IMR-90 (cell line): Measurements from ENCODE around the gene SNX6. TPM values are rescaled to one million over a fixed set of nuclear protein-coding genes. Genes with fewer than 3 reads are reported as not detected.

Experiments
- ATAC-seq: fragments of 200-7000 bp; cut with Tn5 transposase; 2 replicates; pipeline ENCODE4 v1.9.1; 2020; ENCODE audit warnings: low read depth, mild to moderate bottlenecking, moderate library complexity
- BruUV-seq: library from RNA; stranded (reverse); fragments of 400-500 nt; replicated peaks from 2 replicates; lab custom pipeline; 2021; lab: Mats Ljungman, UMichigan
- CTCF ChIA-PET: fragments of 300-600 bp; formaldehyde crosslinking; extraction: SDS; loops from one replicate; lab custom pipeline; 2021; ENCODE audit warnings: antibody characterized with exemption; lab: Yijun Ruan, JAX
- POLR2A ChIA-PET: fragments of 300-600 bp; sonication (Branson Sonifier 250); formaldehyde crosslinking; loops from one replicate; lab custom pipeline; 2022; ENCODE audit warnings: antibody characterized with exemption; ENCODE audit not compliant: unreplicated experiment; lab: Charles Lee
- DNase-seq: peaks from one replicate; pipeline ENCODE4 v3.0.0; 2013
- H2AFZ ChIP-seq: replicated peaks from 2 replicates; pipeline ENCODE3; 2013; ENCODE audit warnings: low read length, mild to moderate bottlenecking; ENCODE audit not compliant: poor library complexity
- H2AK5ac ChIP-seq: 2 replicates; pipeline ENCODE4 v1.6.1; 2013; ENCODE audit warnings: low read depth, low read length, inconsistent platforms
- H2AK9ac ChIP-seq: replicated peaks from 2 replicates; pipeline ENCODE3; 2013; ENCODE audit warnings: mild to moderate bottlenecking, low read depth, low read length, moderate library complexity; ENCODE audit not compliant: poor library complexity
- H2BK120ac ChIP-seq: 2 replicates; pipeline ENCODE4 v1.6.1; 2013; ENCODE audit warnings: low read depth, low read length, inconsistent platforms
- H2BK15ac ChIP-seq: 3 replicates; pipeline ENCODE4 v1.6.1; 2013; ENCODE audit warnings: low read depth, low read length, inconsistent platforms
- H2BK20ac ChIP-seq: 2 replicates; pipeline ENCODE4 v1.6.1; 2013; ENCODE audit warnings: low read depth, mild to moderate bottlenecking, inconsistent platforms, low read length, moderate library complexity
- H2BK5ac ChIP-seq: 2 replicates; pipeline ENCODE4 v1.6.1; 2013; ENCODE audit warnings: mild to moderate bottlenecking, low read depth, low read length, inconsistent platforms; ENCODE audit not compliant: poor library complexity, severe bottlenecking
- H3K14ac ChIP-seq: replicated peaks from 2 replicates; pipeline ENCODE4 v1.6.1; 2013; ENCODE audit warnings: low read depth, low read length, inconsistent platforms
- H3K18ac ChIP-seq: 2 replicates; pipeline ENCODE4 v1.6.1; 2013; ENCODE audit warnings: low read depth, low read length, control low read depth
- H3K23ac ChIP-seq: 2 replicates; pipeline ENCODE4 v1.6.1; 2013; ENCODE audit warnings: low read depth, low read length, inconsistent platforms
- H3K27ac ChIP-seq: 2 replicates; pipeline ENCODE4 v1.5.1; 2013; ENCODE audit warnings: mild to moderate bottlenecking, control low read depth, low read length; ENCODE audit not compliant: insufficient read depth
- H3K27me3 ChIP-seq: 2 replicates; pipeline ENCODE4 v1.6.1; 2013; ENCODE audit warnings: low read length; ENCODE audit not compliant: control insufficient read depth, insufficient read depth
- H3K36me3 ChIP-seq: 2 replicates; pipeline ENCODE4 v1.6.1; 2013; ENCODE audit warnings: low read length, mixed read lengths; ENCODE audit not compliant: control insufficient read depth, insufficient read depth
- H3K4ac ChIP-seq: 2 replicates; pipeline ENCODE4 v1.6.1; 2013; ENCODE audit warnings: low read depth, low read length, inconsistent platforms
- H3K4me1 ChIP-seq: 2 replicates; pipeline ENCODE4 v1.6.1; 2013; ENCODE audit warnings: low read length, mixed read lengths; ENCODE audit not compliant: control insufficient read depth, insufficient read depth
- H3K4me2 ChIP-seq: 2 replicates; pipeline ENCODE4 v1.6.1; 2013; ENCODE audit warnings: low read depth, mild to moderate bottlenecking, control low read depth, low read length, moderate library complexity
- H3K4me3 ChIP-seq: 2 replicates; pipeline ENCODE4 v1.5.1; 2013; ENCODE audit warnings: low read depth, mild to moderate bottlenecking, control low read depth, low read length, moderate library complexity; ENCODE audit not compliant: insufficient read depth
- H3K56ac ChIP-seq: 2 replicates; pipeline ENCODE4 v1.6.1; 2013; ENCODE audit warnings: low read length, inconsistent platforms; ENCODE audit not compliant: insufficient read depth; ENCODE audit errors: extremely low read depth
- H3K79me1 ChIP-seq, 2 experiments: 2 replicates each; pipeline ENCODE4 v1.6.1; 2013; ENCODE audit warnings: low read length in 2 of 2, inconsistent platforms in 1 of 2, low read depth in 1 of 2
- H3K9ac ChIP-seq: 2 replicates; pipeline ENCODE4 v1.6.1; 2013; ENCODE audit warnings: low read depth, low read length, control low read depth
- H3K9me1 ChIP-seq: 2 replicates; pipeline ENCODE4 v1.6.1; 2013; ENCODE audit warnings: low read length, inconsistent platforms; ENCODE audit not compliant: insufficient read depth
- H3K9me3 ChIP-seq: 2 replicates; pipeline ENCODE4 v1.6.1; 2013; ENCODE audit warnings: low read length; ENCODE audit not compliant: control insufficient read depth, insufficient read depth
- H4K20me1 ChIP-seq: 2 replicates; pipeline ENCODE4 v1.6.1; 2013; ENCODE audit warnings: low read length, inconsistent platforms; ENCODE audit not compliant: insufficient read depth
- H4K5ac ChIP-seq: 2 replicates; pipeline ENCODE4 v1.6.1; 2013; ENCODE audit warnings: mild to moderate bottlenecking, low read depth, low read length, control low read depth
- H4K8ac ChIP-seq, 2 experiments: 2 replicates each; pipeline ENCODE4 v1.6.1; 2013; ENCODE audit warnings: low read depth in 2 of 2, low read length in 2 of 2, control low read depth in 1 of 2, inconsistent platforms in 1 of 2
- H4K91ac ChIP-seq: 2 replicates; pipeline ENCODE4 v1.6.1; 2013; ENCODE audit warnings: low read depth, low read length, inconsistent platforms; ENCODE audit not compliant: insufficient read depth
- FOS ChIP-seq: fragments of 150-350 bp; IDR thresholded peaks from 2 replicates; pipeline ENCODE4 v1.6.1; 2016; ENCODE audit warnings: low read depth, low read length
- MXI1 ChIP-seq: IDR thresholded peaks from 2 replicates; pipeline ENCODE4 v1.6.1; 2012; ENCODE audit warnings: low read depth, mild to moderate bottlenecking, low read length, moderate library complexity, borderline replicate concordance
- POLR2A ChIP-seq: IDR thresholded peaks from 2 replicates; pipeline ENCODE4 v1.6.1; 2012; ENCODE audit warnings: mild to moderate bottlenecking, low read depth, low read length
- WGBS, 2 experiments: methylation state at CpG; one replicate each; pipeline versions ENCODE4 v1.1.5 to v1.1.7; 2013; ENCODE audit warnings: missing lambda C conversion rate in 2 of 2; ENCODE audit not compliant: insufficient read length in 1 of 2; ENCODE audit errors: extremely low coverage in 2 of 2; 5-methylcytosine and 5-hydroxymethylcytosine counted together
- dilution Hi-C: fragments of 300-500 bp; cut with HindIII; formaldehyde crosslinking; loops from one replicate; pipeline ENCODE4 v1.14.3; 2018; ENCODE audit warnings: low sequenced_read_pairs; ENCODE audit not compliant: unreplicated experiment
- in situ Hi-C: fragments of 300-500 bp; cut with MboI; formaldehyde crosslinking; loops from 3 replicates; pipeline ENCODE4 v1.14.3; 2019; ENCODE audit warnings: low sequenced_read_pairs, inconsistent platforms, mixed read lengths
- intact Hi-C: fragments of 100-400 bp; cut with micrococcal nuclease; formaldehyde crosslinking; loops from 2 replicates; pipeline ENCODE4 v1.10.0; 2022
- polyA plus RNA-seq, 3 experiments: library from polyadenylated mRNA; depleted of rRNA; stranded (reverse); fragments of >200 nt; gene quantifications; 2 replicates each; pipeline ENCODE4 v1.2.3, GENCODE V29; 2012; ENCODE audit warnings: low replicate concordance in 1 of 3
- total RNA-seq: library from RNA; depleted of rRNA; stranded (reverse); fragments of >200 nt; gene quantifications from 2 replicates; pipeline ENCODE4 v1.2.3, GENCODE V29; 2012

Gene SNX6
- total and polyA plus RNA-seq, 2 of the 4 experiments (the other 2 are of a cell fraction): 116 to 127 TPM

GRCh38 chr14:34620839-34621238 is 9.1 kb downstream of the SNX6 start:
- Histone ChIP-seq H4K20me1 (peaks cover 18% of the 10 kb centered on the region; the same call in 1 of the 2 replicates), H3K4ac (no peak overlapping the region), H3K27me3 (no peaks in the 10 kb centered on the region), H3K79me1 (peaks cover 39 to 71% of the 10 kb centered on the region in 2 experiments), H3K9me3 (no peaks in the 10 kb centered on the region), H2BK20ac (no peak overlapping the region), H4K8ac (no peak overlapping the region), H3K4me2 (no peak overlapping the region), H2AK9ac (no peak overlapping the region), H3K9ac (no peak overlapping the region), H3K27ac (no peak overlapping the region), H2BK15ac (no peak overlapping the region), H3K9me1 (peaks cover 12% of the 10 kb centered on the region), H3K23ac (no peak overlapping the region), H3K56ac (no peak overlapping the region), H2BK5ac (no peak overlapping the region), H3K4me3 (no peak overlapping the region), H4K5ac (no peak overlapping the region), H4K91ac (no peak overlapping the region), H3K4me1 (peaks cover 2% of the 10 kb centered on the region; the same call in 1 of the 2 replicates), H3K14ac (no peak overlapping the region), H2AFZ (no peak overlapping the region), H2BK120ac (no peak overlapping the region), H2AK5ac (no peak overlapping the region), H3K18ac (no peak overlapping the region), H3K36me3 (peaks cover 28% of the 10 kb centered on the region)
- ChIA-PET CTCF (interaction anchor here (0.7 kb wide), 1 partner anchor 13 kb away, joined by 7 read pairs; no protein-coding TSS in a partner anchor), POLR2A (no interaction called here)
- DNase-seq (no peak), ATAC-seq (no peak)
- dilution Hi-C loops (no loop called here), intact Hi-C loops (no loop called here), in situ Hi-C loops (no loop called here)
- WGBS, 2 experiments: no CpG with 5 or more reads among the region's 3 CpGs
- BruUV-seq: no TSS peak
- TF ChIP-seq FOS (no peak), POLR2A (no peak), MXI1 (no peak)
